Globus pallidus (tissue), 1 donor: Measurements from ENCODE around the gene HNRNPA1.
"Not testable (repeated sequence)": the region's sequence is repeated elsewhere in the genome, so short reads cannot be mapped to it uniquely, and the experiment has no call there.

Experiments
- DNase-seq: peaks from one replicate; pipeline ENCODE4 v3.0.0-alpha.2; 2015; ENCODE audit warnings: low spot score

Gene HNRNPA1

GRCh38 chr12:54298904-54299303, 18.4 kb downstream of the HNRNPA1 start:
- DNase-seq, result no peak

GRCh38 chr12:54299515-54300224, 19.1 kb downstream of the HNRNPA1 start:
- DNase-seq, result no peak

- DNase-seq, result no peak
Observed at GRCh38 chr12:54300225-54300731, 19.8 kb downstream of the HNRNPA1 start.

- DNase-seq, result no peak
Observed at GRCh38 chr12:54300732-54301427, 20.4 kb downstream of the HNRNPA1 start, which contains the start of gene NFE2. TSS of gene NFE2 (minus strand) at chr12:54301015. CDS start at chr12:54295248, 5,767 bp downstream.

GRCh38 chr12:54301428-54302048, 21.0 kb downstream of the HNRNPA1 start:
- DNase-seq, result no peak

GRCh38 chr12:54303640-54304039, 23.1 kb downstream of the HNRNPA1 start:
- DNase-seq, result no peak

GRCh38 chr12:54304187-54304810, 23.8 kb downstream of the HNRNPA1 start:
- no peak for DNase-seq

- DNase-seq, result no peak
Observed at GRCh38 chr12:54306925-54307741, 26.6 kb downstream of the HNRNPA1 start.

- no peak for DNase-seq
Observed at GRCh38 chr12:54311051-54311450, 30.5 kb downstream of the HNRNPA1 start.

- DNase-seq, result not testable (repeated sequence)
Observed at GRCh38 chr12:54312309-54312708, 31.8 kb downstream of the HNRNPA1 start.

GRCh38 chr12:54321363-54321762, 40.8 kb downstream of the HNRNPA1 start:
- no peak for DNase-seq

GRCh38 chr12:54324617-54325441, 44.3 kb downstream of the HNRNPA1 start, which contains the start of gene COPZ1:
TSS of gene COPZ1 (plus strand) at chr12:54325131. CDS start at chr12:54325164, 33 bp downstream.
- peak; percentile 99 for DNase-seq

- DNase-seq, result not testable (repeated sequence)
Observed at GRCh38 chr12:54325442-54326109, 45.0 kb downstream of the HNRNPA1 start.

- no peak for DNase-seq
Observed at GRCh38 chr12:54328595-54329337, 48.2 kb downstream of the HNRNPA1 start.

- no peak for DNase-seq
Observed at GRCh38 chr12:54329759-54330158, 49.2 kb downstream of the HNRNPA1 start.

GRCh38 chr12:54330442-54330841, 49.9 kb downstream of the HNRNPA1 start:
- no peak for DNase-seq

GRCh38 chr12:54331461-54331860, 50.9 kb downstream of the HNRNPA1 start:
- DNase-seq, result no peak

- no peak for DNase-seq
Observed at GRCh38 chr12:54333420-54334034, 53.0 kb downstream of the HNRNPA1 start.
